Glutamatergic neuron (in vitro differentiated cells): ENCODE results near the gene ZNF511. TPM values are rescaled to one million over a fixed set of nuclear protein-coding genes. Genes with fewer than 3 reads are reported as not detected.

Source experiments
- DNase-seq: peaks from one replicate; pipeline ENCODE4 v3.0.0; 2022
- H3K27ac Mint-ChIP-seq: one replicate; pipeline ENCODE4 v1.8.0; 2020; ENCODE audit warnings: mild to moderate bottlenecking, mixed read lengths, inconsistent platforms; ENCODE audit not compliant: unreplicated experiment
- H3K27me3 Mint-ChIP-seq: one replicate; pipeline ENCODE4 v1.8.0; 2020; ENCODE audit warnings: mild to moderate bottlenecking, moderate library complexity, mixed read lengths, inconsistent platforms; ENCODE audit not compliant: unreplicated experiment
- H3K36me3 Mint-ChIP-seq: one replicate; pipeline ENCODE4 v1.8.0; 2020; ENCODE audit warnings: mild to moderate bottlenecking, mixed read lengths, inconsistent platforms; ENCODE audit not compliant: unreplicated experiment
- H3K4me1 Mint-ChIP-seq: one replicate; pipeline ENCODE4 v1.8.0; 2020; ENCODE audit warnings: mild to moderate bottlenecking, low read depth, mixed read lengths, inconsistent platforms; ENCODE audit not compliant: unreplicated experiment
- H3K4me3 Mint-ChIP-seq: one replicate; pipeline ENCODE4 v1.8.0; 2020; ENCODE audit warnings: mild to moderate bottlenecking, mixed read lengths, inconsistent platforms; ENCODE audit not compliant: unreplicated experiment
- H3K9me3 Mint-ChIP-seq: one replicate; pipeline ENCODE4 v1.8.0; 2020; ENCODE audit warnings: mild to moderate bottlenecking, moderate library complexity, mixed read lengths, inconsistent platforms; ENCODE audit not compliant: unreplicated experiment
- total RNA-seq: library from RNA; stranded (reverse); fragmentation: NEBNext Ultra II Directional; extraction: Animal tissue kit (Norgen Biotek cat#: 25700); gene quantifications from one replicate; pipeline ENCODE4 v1.2.1, GENCODE V29; 2021; ENCODE audit not compliant: unreplicated experiment
- TF ChIP-seq, protein P1 (sequence below): fragments of 200-600 bp; sonication (generic); IDR thresholded peaks from one replicate; pipeline ENCODE4 v1.5.0; 2021; ENCODE audit not compliant: partially characterized antibody, unreplicated experiment

The ZNF511 gene
- total RNA-seq, 1 donor from 2014 or later = 24.6 TPM

DNA sequence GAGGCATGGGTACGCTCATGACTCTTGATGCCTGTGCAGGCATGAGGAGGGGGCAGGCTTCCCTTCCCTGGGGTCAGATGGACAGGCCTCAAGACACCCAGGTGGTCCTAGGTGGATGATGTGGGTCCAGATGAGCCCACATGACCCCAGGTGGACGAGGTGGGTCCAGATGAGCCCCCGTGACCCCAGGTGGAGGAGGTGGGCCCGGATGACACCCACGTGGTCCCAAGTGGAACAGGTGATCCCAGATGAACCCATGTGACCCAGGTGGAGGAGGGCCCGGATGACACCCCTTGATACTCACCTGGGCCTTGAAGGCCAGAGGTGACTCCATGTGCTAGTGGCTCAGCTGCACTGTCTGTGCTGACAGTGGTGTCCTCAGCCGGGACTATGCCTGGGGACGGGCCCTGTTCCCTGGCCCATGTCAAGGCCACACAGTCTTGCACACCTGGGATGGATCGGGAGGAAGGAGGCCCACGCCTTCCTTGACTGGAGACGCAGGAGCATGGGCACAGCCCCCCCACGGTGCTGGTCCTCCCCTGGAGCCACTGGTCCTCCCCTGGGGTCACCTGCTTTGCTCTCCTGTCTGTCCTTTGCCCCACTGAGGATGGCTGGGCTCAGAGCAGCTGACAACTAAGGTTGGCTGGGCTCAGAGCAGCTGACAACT is 41.7 kb downstream of the ZNF511 start:
- DNase-seq = no peak
- no peak overlapping the region for H3K27ac Mint-ChIP-seq
- no peak overlapping the region for H3K4me3 Mint-ChIP-seq
- peaks cover 2% of the 10 kb centered on the region for H3K9me3 Mint-ChIP-seq
- peaks cover 3% of the 10 kb centered on the region for H3K36me3 Mint-ChIP-seq
- TF ChIP-seq, protein P1, sequence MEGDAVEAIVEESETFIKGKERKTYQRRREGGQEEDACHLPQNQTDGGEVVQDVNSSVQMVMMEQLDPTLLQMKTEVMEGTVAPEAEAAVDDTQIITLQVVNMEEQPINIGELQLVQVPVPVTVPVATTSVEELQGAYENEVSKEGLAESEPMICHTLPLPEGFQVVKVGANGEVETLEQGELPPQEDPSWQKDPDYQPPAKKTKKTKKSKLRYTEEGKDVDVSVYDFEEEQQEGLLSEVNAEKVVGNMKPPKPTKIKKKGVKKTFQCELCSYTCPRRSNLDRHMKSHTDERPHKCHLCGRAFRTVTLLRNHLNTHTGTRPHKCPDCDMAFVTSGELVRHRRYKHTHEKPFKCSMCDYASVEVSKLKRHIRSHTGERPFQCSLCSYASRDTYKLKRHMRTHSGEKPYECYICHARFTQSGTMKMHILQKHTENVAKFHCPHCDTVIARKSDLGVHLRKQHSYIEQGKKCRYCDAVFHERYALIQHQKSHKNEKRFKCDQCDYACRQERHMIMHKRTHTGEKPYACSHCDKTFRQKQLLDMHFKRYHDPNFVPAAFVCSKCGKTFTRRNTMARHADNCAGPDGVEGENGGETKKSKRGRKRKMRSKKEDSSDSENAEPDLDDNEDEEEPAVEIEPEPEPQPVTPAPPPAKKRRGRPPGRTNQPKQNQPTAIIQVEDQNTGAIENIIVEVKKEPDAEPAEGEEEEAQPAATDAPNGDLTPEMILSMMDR = no peak
- no peaks in the 10 kb centered on the region for H3K4me1 Mint-ChIP-seq
- peaks cover 3% of the 10 kb centered on the region for H3K27me3 Mint-ChIP-seq

DNA sequence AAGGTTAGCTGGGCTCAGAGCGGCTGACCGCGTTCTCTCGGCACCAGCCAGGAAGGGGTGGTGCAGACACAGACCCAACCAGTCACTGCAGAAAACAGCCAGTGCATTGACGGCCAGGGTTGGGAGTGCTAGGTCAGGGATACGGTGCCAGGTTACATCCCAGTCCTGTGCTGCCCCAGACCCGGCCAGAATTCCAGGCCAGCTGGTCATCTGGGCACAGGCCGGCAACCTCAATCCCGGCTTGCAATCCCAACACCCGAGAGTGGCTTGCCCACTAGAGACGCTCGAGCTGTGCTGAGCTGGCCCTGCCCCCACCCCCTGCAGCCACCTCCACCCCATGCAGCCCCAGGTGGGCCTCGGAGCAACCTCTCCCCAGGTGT is 42.2 kb downstream of the ZNF511 start:
- no peaks in the 10 kb centered on the region for H3K4me1 Mint-ChIP-seq
- H3K27me3 Mint-ChIP-seq = peaks cover 2% of the 10 kb centered on the region
- no peak for DNase-seq
- no peaks in the 10 kb centered on the region for H3K36me3 Mint-ChIP-seq
- H3K27ac Mint-ChIP-seq = no peak overlapping the region
- TF ChIP-seq, protein P1 = no peak
- no peaks in the 10 kb centered on the region for H3K9me3 Mint-ChIP-seq
- no peak overlapping the region for H3K4me3 Mint-ChIP-seq

DNA sequence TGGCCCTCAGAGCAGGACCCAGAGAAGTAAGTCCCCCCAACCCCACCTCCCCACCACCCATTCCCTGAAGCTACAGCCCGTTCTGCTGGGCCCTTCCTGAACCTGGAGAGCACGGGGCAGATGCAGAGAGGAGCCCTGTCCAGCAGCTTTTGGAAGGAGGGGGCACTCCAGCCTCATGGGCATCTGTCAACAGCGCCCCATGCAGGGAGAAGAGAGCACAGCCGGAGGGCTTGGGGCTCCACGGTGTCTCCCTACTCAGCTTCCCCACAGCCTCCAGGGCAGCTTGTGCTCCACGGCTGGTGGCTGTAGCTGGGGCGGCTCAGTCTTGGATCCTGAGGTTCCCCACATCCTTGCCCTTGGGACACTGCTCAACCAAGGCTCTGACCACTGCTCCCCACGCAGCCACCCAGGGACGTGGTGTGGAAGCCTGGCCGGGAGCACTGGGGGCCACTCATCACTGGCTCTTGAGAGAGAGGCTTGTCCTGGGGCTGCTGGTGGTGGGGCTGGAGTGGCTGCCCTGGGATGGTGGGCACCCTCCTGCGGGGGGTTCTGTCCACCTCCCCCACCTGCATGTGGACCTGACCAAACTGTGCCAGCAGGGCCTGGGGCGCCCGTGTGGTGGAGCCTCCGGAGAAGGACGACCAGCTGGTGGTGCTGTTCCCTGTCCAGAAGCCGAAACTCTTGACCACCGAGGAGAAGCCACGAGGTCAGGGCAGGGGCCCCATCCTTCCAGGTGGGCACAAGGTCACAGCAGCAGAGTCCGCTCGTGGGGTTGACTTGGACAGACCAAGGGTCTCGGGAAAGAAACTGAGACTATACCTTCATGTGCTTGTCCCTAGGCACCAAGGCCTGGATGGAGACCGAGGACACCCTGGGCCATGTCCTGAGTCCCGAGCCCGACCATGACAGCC is 42.9 kb downstream of the ZNF511 start:
- Mint-ChIP-seq H3K27ac (no peak overlapping the region), H3K4me3 (no peak overlapping the region), H3K27me3 (peaks cover 2% of the 10 kb centered on the region), H3K4me1 (no peaks in the 10 kb centered on the region), H3K9me3 (no peaks in the 10 kb centered on the region), H3K36me3 (no peaks in the 10 kb centered on the region)
- DNase-seq = no peak
- TF ChIP-seq, protein P1 = no peak

GRCh38 chr10:133353202-133353959 is 44.7 kb downstream of the ZNF511 start:
- H3K4me1 Mint-ChIP-seq = no peaks in the 10 kb centered on the region
- TF ChIP-seq, protein P1 = no peak
- no peaks in the 10 kb centered on the region for H3K9me3 Mint-ChIP-seq
- no peak for DNase-seq
- peaks cover 2% of the 10 kb centered on the region for H3K27me3 Mint-ChIP-seq
- H3K36me3 Mint-ChIP-seq = no peaks in the 10 kb centered on the region
- H3K27ac Mint-ChIP-seq = no peak overlapping the region
- no peak overlapping the region for H3K4me3 Mint-ChIP-seq
